HG03432 (cell line): ENCODE results near the gene VSIG10L.

Source experiments
- ATAC-seq: cut with Tn5 transposase; IDR thresholded peaks from one replicate; pipeline ENCODE4 v1.9.1; 2021; ENCODE audit warnings: mild to moderate bottlenecking, moderate library complexity; ENCODE audit not compliant: unreplicated experiment

Gene VSIG10L

GRCh38 chr19:51365965-51366388 lies 24.0 kb upstream of the VSIG10L start, which contains the start of gene ETFB:
Gene ETFB (minus strand): TSS chr19:51366388. CDS start chr19:51366326, 62 bp downstream.
- ATAC-seq: no peak

- ATAC-seq: no peak
Observed at GRCh38 chr19:51365211-51365964, 23.4 kb upstream of the VSIG10L start.

- no peak for ATAC-seq
Observed at GRCh38 chr19:51364200-51365106, 22.5 kb upstream of the VSIG10L start.

GRCh38 chr19:51361239-51361638 lies 19.3 kb upstream of the VSIG10L start:
- no peak for ATAC-seq

GRCh38 chr19:51359294-51359693 lies 17.4 kb upstream of the VSIG10L start:
- no peak for ATAC-seq

- ATAC-seq: no peak
Observed at GRCh38 chr19:51357952-51358351, 16.0 kb upstream of the VSIG10L start.

GRCh38 chr19:51356159-51356801 lies 14.3 kb upstream of the VSIG10L start:
- no peak for ATAC-seq

GRCh38 chr19:51354742-51355148 lies 12.8 kb upstream of the VSIG10L start:
- ATAC-seq: no peak

- ATAC-seq: no peak
Observed at GRCh38 chr19:51354103-51354741, 12.3 kb upstream of the VSIG10L start.

GRCh38 chr19:51352783-51353360 lies 10.9 kb upstream of the VSIG10L start:
- no peak for ATAC-seq

- ATAC-seq: no peak
Observed at GRCh38 chr19:51351266-51351990, 9.5 kb upstream of the VSIG10L start.

- no peak for ATAC-seq
Observed at GRCh38 chr19:51347209-51347928, 5.4 kb upstream of the VSIG10L start.

GRCh38 chr19:51346742-51347141 lies 4.8 kb upstream of the VSIG10L start:
- ATAC-seq: no peak

- no peak for ATAC-seq
Observed at GRCh38 chr19:51345076-51345620, 3.2 kb upstream of the VSIG10L start.

GRCh38 chr19:51342631-51343569 lies 961 bp upstream of the VSIG10L start:
- ATAC-seq: no peak

GRCh38 chr19:51341066-51341465 lies 873 bp downstream of the VSIG10L start:
- ATAC-seq: no peak

- peak; percentile 52 for ATAC-seq
Observed at GRCh38 chr19:51339687-51340656, 2.0 kb downstream of the VSIG10L start.
